IMR-90 (cell line): ENCODE data around the gene RPGRIP1L. TPM values are rescaled to one million over a fixed set of nuclear protein-coding genes. Genes with fewer than 3 reads are reported as not detected.

Source experiments
- ATAC-seq: fragments of 200-7000 bp; cut with Tn5 transposase; 2 replicates; pipeline ENCODE4 v1.9.1; 2020; ENCODE audit warnings: low read depth, mild to moderate bottlenecking, moderate library complexity
- BruUV-seq: library from RNA; stranded (reverse); fragments of 400-500 nt; replicated peaks from 2 replicates; lab custom pipeline; 2021; lab: Mats Ljungman, UMichigan
- CTCF ChIA-PET: fragments of 300-600 bp; formaldehyde crosslinking; extraction: SDS; loops from one replicate; lab custom pipeline; 2021; ENCODE audit warnings: antibody characterized with exemption; lab: Yijun Ruan, JAX
- POLR2A ChIA-PET: fragments of 300-600 bp; sonication (Branson Sonifier 250); formaldehyde crosslinking; loops from one replicate; lab custom pipeline; 2022; ENCODE audit warnings: antibody characterized with exemption; ENCODE audit not compliant: unreplicated experiment; lab: Charles Lee
- DNase-seq: peaks from one replicate; pipeline ENCODE4 v3.0.0; 2013
- H2AFZ ChIP-seq: replicated peaks from 2 replicates; pipeline ENCODE3; 2013; ENCODE audit warnings: low read length, mild to moderate bottlenecking; ENCODE audit not compliant: poor library complexity
- H2AK5ac ChIP-seq: 2 replicates; pipeline ENCODE4 v1.6.1; 2013; ENCODE audit warnings: low read depth, low read length, inconsistent platforms
- H2AK9ac ChIP-seq: replicated peaks from 2 replicates; pipeline ENCODE3; 2013; ENCODE audit warnings: mild to moderate bottlenecking, low read depth, low read length, moderate library complexity; ENCODE audit not compliant: poor library complexity
- H2BK120ac ChIP-seq: 2 replicates; pipeline ENCODE4 v1.6.1; 2013; ENCODE audit warnings: low read depth, low read length, inconsistent platforms
- H2BK15ac ChIP-seq: 3 replicates; pipeline ENCODE4 v1.6.1; 2013; ENCODE audit warnings: low read depth, low read length, inconsistent platforms
- H2BK20ac ChIP-seq: 2 replicates; pipeline ENCODE4 v1.6.1; 2013; ENCODE audit warnings: low read depth, mild to moderate bottlenecking, inconsistent platforms, low read length, moderate library complexity
- H2BK5ac ChIP-seq: 2 replicates; pipeline ENCODE4 v1.6.1; 2013; ENCODE audit warnings: mild to moderate bottlenecking, low read depth, low read length, inconsistent platforms; ENCODE audit not compliant: poor library complexity, severe bottlenecking
- H3K14ac ChIP-seq: replicated peaks from 2 replicates; pipeline ENCODE4 v1.6.1; 2013; ENCODE audit warnings: low read depth, low read length, inconsistent platforms
- H3K18ac ChIP-seq: 2 replicates; pipeline ENCODE4 v1.6.1; 2013; ENCODE audit warnings: low read depth, low read length, control low read depth
- H3K23ac ChIP-seq: 2 replicates; pipeline ENCODE4 v1.6.1; 2013; ENCODE audit warnings: low read depth, low read length, inconsistent platforms
- H3K27ac ChIP-seq: 2 replicates; pipeline ENCODE4 v1.5.1; 2013; ENCODE audit warnings: mild to moderate bottlenecking, control low read depth, low read length; ENCODE audit not compliant: insufficient read depth
- H3K27me3 ChIP-seq: 2 replicates; pipeline ENCODE4 v1.6.1; 2013; ENCODE audit warnings: low read length; ENCODE audit not compliant: control insufficient read depth, insufficient read depth
- H3K36me3 ChIP-seq: 2 replicates; pipeline ENCODE4 v1.6.1; 2013; ENCODE audit warnings: low read length, mixed read lengths; ENCODE audit not compliant: control insufficient read depth, insufficient read depth
- H3K4ac ChIP-seq: 2 replicates; pipeline ENCODE4 v1.6.1; 2013; ENCODE audit warnings: low read depth, low read length, inconsistent platforms
- H3K4me1 ChIP-seq: 2 replicates; pipeline ENCODE4 v1.6.1; 2013; ENCODE audit warnings: low read length, mixed read lengths; ENCODE audit not compliant: control insufficient read depth, insufficient read depth
- H3K4me2 ChIP-seq: 2 replicates; pipeline ENCODE4 v1.6.1; 2013; ENCODE audit warnings: low read depth, mild to moderate bottlenecking, control low read depth, low read length, moderate library complexity
- H3K4me3 ChIP-seq: 2 replicates; pipeline ENCODE4 v1.5.1; 2013; ENCODE audit warnings: low read depth, mild to moderate bottlenecking, control low read depth, low read length, moderate library complexity; ENCODE audit not compliant: insufficient read depth
- H3K56ac ChIP-seq: 2 replicates; pipeline ENCODE4 v1.6.1; 2013; ENCODE audit warnings: low read length, inconsistent platforms; ENCODE audit not compliant: insufficient read depth; ENCODE audit errors: extremely low read depth
- H3K79me1 ChIP-seq, 2 experiments: 2 replicates each; pipeline ENCODE4 v1.6.1; 2013; ENCODE audit warnings: low read length in 2 of 2, inconsistent platforms in 1 of 2, low read depth in 1 of 2
- H3K9ac ChIP-seq: 2 replicates; pipeline ENCODE4 v1.6.1; 2013; ENCODE audit warnings: low read depth, low read length, control low read depth
- H3K9me1 ChIP-seq: 2 replicates; pipeline ENCODE4 v1.6.1; 2013; ENCODE audit warnings: low read length, inconsistent platforms; ENCODE audit not compliant: insufficient read depth
- H3K9me3 ChIP-seq: 2 replicates; pipeline ENCODE4 v1.6.1; 2013; ENCODE audit warnings: low read length; ENCODE audit not compliant: control insufficient read depth, insufficient read depth
- H4K20me1 ChIP-seq: 2 replicates; pipeline ENCODE4 v1.6.1; 2013; ENCODE audit warnings: low read length, inconsistent platforms; ENCODE audit not compliant: insufficient read depth
- H4K5ac ChIP-seq: 2 replicates; pipeline ENCODE4 v1.6.1; 2013; ENCODE audit warnings: mild to moderate bottlenecking, low read depth, low read length, control low read depth
- H4K8ac ChIP-seq, 2 experiments: 2 replicates each; pipeline ENCODE4 v1.6.1; 2013; ENCODE audit warnings: low read depth in 2 of 2, low read length in 2 of 2, control low read depth in 1 of 2, inconsistent platforms in 1 of 2
- H4K91ac ChIP-seq: 2 replicates; pipeline ENCODE4 v1.6.1; 2013; ENCODE audit warnings: low read depth, low read length, inconsistent platforms; ENCODE audit not compliant: insufficient read depth
- BHLHE40 ChIP-seq: fragments of 150-350 bp; IDR thresholded peaks from 2 replicates; pipeline ENCODE4 v1.6.1; 2016; ENCODE audit warnings: mild to moderate bottlenecking, low read depth, low read length
- CEBPB ChIP-seq: IDR thresholded peaks from 2 replicates; pipeline ENCODE4 v1.6.1; 2012; ENCODE audit warnings: low read depth, low read length, improper control_type of control experiment
- CHD1 ChIP-seq: IDR thresholded peaks from 2 replicates; pipeline ENCODE4 v1.6.1; 2012; ENCODE audit warnings: low read depth, low read length, improper control_type of control experiment
- FOS ChIP-seq: fragments of 150-350 bp; IDR thresholded peaks from 2 replicates; pipeline ENCODE4 v1.6.1; 2016; ENCODE audit warnings: low read depth, low read length
- MAFK ChIP-seq: IDR thresholded peaks from 2 replicates; pipeline ENCODE4 v1.6.1; 2012; ENCODE audit warnings: low read depth, low read length, improper control_type of control experiment
- MAZ ChIP-seq: IDR thresholded peaks from 2 replicates; pipeline ENCODE4 v1.6.1; 2012; ENCODE audit warnings: low read depth, mild to moderate bottlenecking, low read length, improper control_type of control experiment, moderate library complexity, borderline replicate concordance
- MXI1 ChIP-seq: IDR thresholded peaks from 2 replicates; pipeline ENCODE4 v1.6.1; 2012; ENCODE audit warnings: low read depth, mild to moderate bottlenecking, low read length, moderate library complexity, borderline replicate concordance
- NFE2L2 ChIP-seq: fragments of 150-350 bp; IDR thresholded peaks from 2 replicates; pipeline ENCODE4 v1.6.1; 2016; ENCODE audit warnings: low read depth, mild to moderate bottlenecking, low read length
- POLR2A ChIP-seq: IDR thresholded peaks from 2 replicates; pipeline ENCODE4 v1.6.1; 2012; ENCODE audit warnings: mild to moderate bottlenecking, low read depth, low read length
- RAD21 ChIP-seq: IDR thresholded peaks from 2 replicates; pipeline ENCODE4 v1.6.1; 2012; ENCODE audit warnings: low read length, improper control_type of control experiment
- RCOR1 ChIP-seq: IDR thresholded peaks from 2 replicates; pipeline ENCODE4 v1.6.1; 2012; ENCODE audit warnings: mild to moderate bottlenecking, low read length, improper control_type of control experiment; ENCODE audit not compliant: insufficient replicate concordance
- RFX5 ChIP-seq: IDR thresholded peaks from 2 replicates; pipeline ENCODE4 v1.8.0; 2012; ENCODE audit warnings: low read depth, mild to moderate bottlenecking, low read length, moderate library complexity
- SMC3 ChIP-seq: fragments of 150-350 bp; IDR thresholded peaks from 2 replicates; pipeline ENCODE4 v1.6.1; 2016; ENCODE audit warnings: low read depth, mild to moderate bottlenecking, antibody characterized with exemption, low read length, moderate library complexity
- USF2 ChIP-seq: fragments of 150-350 bp; IDR thresholded peaks from 2 replicates; pipeline ENCODE4 v1.6.1; 2017; ENCODE audit warnings: mild to moderate bottlenecking, antibody characterized with exemption, low read length, low read depth
- WGBS, 2 experiments: methylation state at CpG; one replicate each; pipeline versions ENCODE4 v1.1.5 to v1.1.7; 2013; ENCODE audit warnings: missing lambda C conversion rate in 2 of 2; ENCODE audit not compliant: insufficient read length in 1 of 2; ENCODE audit errors: extremely low coverage in 2 of 2; 5-methylcytosine and 5-hydroxymethylcytosine counted together
- dilution Hi-C: fragments of 300-500 bp; cut with HindIII; formaldehyde crosslinking; loops from one replicate; pipeline ENCODE4 v1.14.3; 2018; ENCODE audit warnings: low sequenced_read_pairs; ENCODE audit not compliant: unreplicated experiment
- in situ Hi-C: fragments of 300-500 bp; cut with MboI; formaldehyde crosslinking; loops from 3 replicates; pipeline ENCODE4 v1.14.3; 2019; ENCODE audit warnings: low sequenced_read_pairs, inconsistent platforms, mixed read lengths
- intact Hi-C: fragments of 100-400 bp; cut with micrococcal nuclease; formaldehyde crosslinking; loops from 2 replicates; pipeline ENCODE4 v1.10.0; 2022
- polyA plus RNA-seq, 3 experiments: library from polyadenylated mRNA; depleted of rRNA; stranded (reverse); fragments of >200 nt; gene quantifications; 2 replicates each; pipeline ENCODE4 v1.2.3, GENCODE V29; 2012; ENCODE audit warnings: low replicate concordance in 1 of 3
- total RNA-seq: library from RNA; depleted of rRNA; stranded (reverse); fragments of >200 nt; gene quantifications from 2 replicates; pipeline ENCODE4 v1.2.3, GENCODE V29; 2012
- TF ChIP-seq, protein P1 (sequence below): conservative IDR thresholded peaks from 2 replicates; pipeline ENCODE4 v1.5.1; 2012; ENCODE audit warnings: mild to moderate bottlenecking, low read depth, low read length, improper control_type of control experiment
- TF ChIP-seq, protein P2 (sequence below): fragments of 150-350 bp; IDR thresholded peaks from 2 replicates; pipeline ENCODE4 v1.6.1; 2016; ENCODE audit warnings: low read depth, mild to moderate bottlenecking, low read length, moderate library complexity, borderline replicate concordance

Gene RPGRIP1L
- total and polyA plus RNA-seq, 2 of the 4 experiments (the other 2 are of a cell fraction): 7.3 to 10.4 TPM

- Histone ChIP-seq H3K4me2 (no peak overlapping the region), H3K4ac (no peak overlapping the region), H4K91ac (no peak overlapping the region), H3K9me1 (no peaks in the 10 kb centered on the region), H2AK9ac (no peak overlapping the region), H4K8ac (no peak overlapping the region), H3K79me1 (no peaks in the 10 kb centered on the region), H2BK5ac (no peak overlapping the region), H3K9ac (no peak overlapping the region), H3K18ac (no peak overlapping the region), H2AFZ (no peak overlapping the region), H3K9me3 (no peaks in the 10 kb centered on the region), H3K56ac (no peak overlapping the region), H2BK20ac (no peak overlapping the region), H2BK120ac (no peak overlapping the region), H3K4me3 (no peak overlapping the region), H4K5ac (no peak overlapping the region), H3K4me1 (peaks cover 2% of the 10 kb centered on the region; the same call in 1 of the 2 replicates), H2BK15ac (no peak overlapping the region), H3K36me3 (no peaks in the 10 kb centered on the region), H2AK5ac (no peak overlapping the region), H3K14ac (no peak overlapping the region), H4K20me1 (no peaks in the 10 kb centered on the region), H3K27ac (no peak overlapping the region), H3K23ac (no peak overlapping the region), H3K27me3 (no peaks in the 10 kb centered on the region)
- ChIA-PET CTCF (no interaction called here), POLR2A (no interaction called here)
- no TSS peak for BruUV-seq
- dilution Hi-C loops: no loop called here
- DNase-seq (no peak), ATAC-seq (no peak)
- TF ChIP-seq RAD21 (no peak), CEBPB (no peak), BHLHE40 (no peak), USF2 (no peak), NFE2L2 (no peak), MAZ (no peak), RFX5 (no peak), SMC3 (no peak), POLR2A (no peak), FOS (no peak), MXI1 (no peak), MAFK (no peak), RCOR1 (no peak), CHD1 (no peak)
- TF ChIP-seq, protein P1, sequence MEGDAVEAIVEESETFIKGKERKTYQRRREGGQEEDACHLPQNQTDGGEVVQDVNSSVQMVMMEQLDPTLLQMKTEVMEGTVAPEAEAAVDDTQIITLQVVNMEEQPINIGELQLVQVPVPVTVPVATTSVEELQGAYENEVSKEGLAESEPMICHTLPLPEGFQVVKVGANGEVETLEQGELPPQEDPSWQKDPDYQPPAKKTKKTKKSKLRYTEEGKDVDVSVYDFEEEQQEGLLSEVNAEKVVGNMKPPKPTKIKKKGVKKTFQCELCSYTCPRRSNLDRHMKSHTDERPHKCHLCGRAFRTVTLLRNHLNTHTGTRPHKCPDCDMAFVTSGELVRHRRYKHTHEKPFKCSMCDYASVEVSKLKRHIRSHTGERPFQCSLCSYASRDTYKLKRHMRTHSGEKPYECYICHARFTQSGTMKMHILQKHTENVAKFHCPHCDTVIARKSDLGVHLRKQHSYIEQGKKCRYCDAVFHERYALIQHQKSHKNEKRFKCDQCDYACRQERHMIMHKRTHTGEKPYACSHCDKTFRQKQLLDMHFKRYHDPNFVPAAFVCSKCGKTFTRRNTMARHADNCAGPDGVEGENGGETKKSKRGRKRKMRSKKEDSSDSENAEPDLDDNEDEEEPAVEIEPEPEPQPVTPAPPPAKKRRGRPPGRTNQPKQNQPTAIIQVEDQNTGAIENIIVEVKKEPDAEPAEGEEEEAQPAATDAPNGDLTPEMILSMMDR: no peak
- TF ChIP-seq, protein P2, sequence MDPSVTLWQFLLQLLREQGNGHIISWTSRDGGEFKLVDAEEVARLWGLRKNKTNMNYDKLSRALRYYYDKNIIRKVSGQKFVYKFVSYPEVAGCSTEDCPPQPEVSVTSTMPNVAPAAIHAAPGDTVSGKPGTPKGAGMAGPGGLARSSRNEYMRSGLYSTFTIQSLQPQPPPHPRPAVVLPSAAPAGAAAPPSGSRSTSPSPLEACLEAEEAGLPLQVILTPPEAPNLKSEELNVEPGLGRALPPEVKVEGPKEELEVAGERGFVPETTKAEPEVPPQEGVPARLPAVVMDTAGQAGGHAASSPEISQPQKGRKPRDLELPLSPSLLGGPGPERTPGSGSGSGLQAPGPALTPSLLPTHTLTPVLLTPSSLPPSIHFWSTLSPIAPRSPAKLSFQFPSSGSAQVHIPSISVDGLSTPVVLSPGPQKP: no peak
- intact Hi-C loops: no loop called here
- in situ Hi-C loops: no loop called here
- no CpG with 5 or more reads among the region's 4 CpGs for WGBS, 2 experiments
These were observed 77.5 kb downstream of the RPGRIP1L start for GRCh38 chr16:53626161-53626560.
